Measurements from ENCODE around the gene CXCR6. TPM values are rescaled to one million over a fixed set of nuclear protein-coding genes. Genes with fewer than 3 reads are reported as not detected.

CXCR6 gene
- total RNA-seq, 1 donor from 2014 or later: 4.3 TPM

GRCh38 chr3:45969116-45969515 is 25.9 kb downstream of the CXCR6 start:
- TF ChIP-seq, protein P1, sequence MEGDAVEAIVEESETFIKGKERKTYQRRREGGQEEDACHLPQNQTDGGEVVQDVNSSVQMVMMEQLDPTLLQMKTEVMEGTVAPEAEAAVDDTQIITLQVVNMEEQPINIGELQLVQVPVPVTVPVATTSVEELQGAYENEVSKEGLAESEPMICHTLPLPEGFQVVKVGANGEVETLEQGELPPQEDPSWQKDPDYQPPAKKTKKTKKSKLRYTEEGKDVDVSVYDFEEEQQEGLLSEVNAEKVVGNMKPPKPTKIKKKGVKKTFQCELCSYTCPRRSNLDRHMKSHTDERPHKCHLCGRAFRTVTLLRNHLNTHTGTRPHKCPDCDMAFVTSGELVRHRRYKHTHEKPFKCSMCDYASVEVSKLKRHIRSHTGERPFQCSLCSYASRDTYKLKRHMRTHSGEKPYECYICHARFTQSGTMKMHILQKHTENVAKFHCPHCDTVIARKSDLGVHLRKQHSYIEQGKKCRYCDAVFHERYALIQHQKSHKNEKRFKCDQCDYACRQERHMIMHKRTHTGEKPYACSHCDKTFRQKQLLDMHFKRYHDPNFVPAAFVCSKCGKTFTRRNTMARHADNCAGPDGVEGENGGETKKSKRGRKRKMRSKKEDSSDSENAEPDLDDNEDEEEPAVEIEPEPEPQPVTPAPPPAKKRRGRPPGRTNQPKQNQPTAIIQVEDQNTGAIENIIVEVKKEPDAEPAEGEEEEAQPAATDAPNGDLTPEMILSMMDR (IDR thresholded peaks at IDR 0.05): no peak
- Histone ChIP-seq H3K27ac (no peak overlapping the region), H3K27me3 (ENCODE audit: low read depth) (no peaks in the 10 kb centered on the region), H3K4me3 (no peak overlapping the region), H3K9me3 (no peaks in the 10 kb centered on the region), H3K36me3 (peaks cover 98% of the 10 kb centered on the region), H3K4me1 (peaks cover 44% of the 10 kb centered on the region)
- ATAC-seq: no peak
- intact Hi-C loops (cut with DNase I): no loop called here
- DNase-seq: no peak

- intact Hi-C loops (cut with DNase I): no loop called here
- Histone ChIP-seq H3K27me3 (ENCODE audit: low read depth) (no peaks in the 10 kb centered on the region), H3K4me3 (no peak overlapping the region), H3K36me3 (peaks cover 97% of the 10 kb centered on the region), H3K4me1 (peaks cover 44% of the 10 kb centered on the region), H3K27ac (peak overlapping the region; percentile 14), H3K9me3 (no peaks in the 10 kb centered on the region)
- DNase-seq (no peak), ATAC-seq (no peak)
- TF ChIP-seq, protein P1 (IDR thresholded peaks at IDR 0.05): no peak
Observed at GRCh38 chr3:45969953-45970352, 26.7 kb downstream of the CXCR6 start.

DNA sequence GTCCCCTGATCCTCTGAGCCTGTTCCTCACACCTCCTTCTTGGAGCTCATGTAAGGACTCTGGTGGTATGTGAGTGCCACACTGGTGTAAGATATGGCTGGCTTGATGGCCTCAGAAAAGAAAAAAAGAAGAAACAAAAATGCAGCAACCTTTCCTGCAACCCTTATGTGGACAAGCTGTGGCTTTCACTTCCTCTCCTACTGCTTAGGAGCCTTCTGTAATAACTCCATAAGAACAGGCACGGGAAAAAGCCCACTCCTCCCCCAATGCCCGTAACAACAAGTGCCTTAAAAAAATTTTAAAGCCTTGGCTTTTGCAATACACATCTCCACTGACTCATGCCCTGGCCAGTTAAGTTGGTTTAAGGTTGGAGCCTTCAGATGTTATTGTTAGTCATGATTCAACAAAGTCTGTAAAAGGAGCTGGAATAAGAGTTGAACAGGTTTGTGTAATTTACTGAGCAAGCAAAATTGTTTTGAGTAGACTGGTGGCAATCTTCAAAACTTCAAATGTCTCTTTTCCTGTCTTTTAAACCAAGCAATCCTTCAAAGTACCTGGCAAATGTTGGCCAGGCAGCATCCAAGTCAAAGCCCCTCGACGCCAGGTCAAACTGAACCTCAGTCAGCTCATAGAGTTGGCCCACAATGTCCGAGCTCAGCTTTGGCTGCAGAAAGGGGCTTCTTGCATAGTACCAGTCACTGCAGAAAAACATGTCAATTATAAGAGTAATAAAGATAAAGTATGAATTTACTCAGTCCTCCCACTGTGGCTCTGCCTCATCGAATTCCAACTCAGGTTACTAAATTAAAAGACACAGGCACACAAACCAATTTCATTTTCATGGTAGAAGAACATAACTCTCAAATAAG is 29.5 kb downstream of the CXCR6 start:
- Histone ChIP-seq H3K27me3 (ENCODE audit: low read depth) (no peaks in the 10 kb centered on the region), H3K9me3 (no peaks in the 10 kb centered on the region), H3K27ac (peak overlapping the region; percentile 42), H3K36me3 (peaks cover 96% of the 10 kb centered on the region), H3K4me1 (peaks cover 26% of the 10 kb centered on the region), H3K4me3 (no peak overlapping the region)
- DNase-seq (no peak), ATAC-seq (peak; percentile 85 to 87)
- TF ChIP-seq, protein P1 (IDR thresholded peaks at IDR 0.05): no peak
- intact Hi-C loops (cut with DNase I): no loop called here

DNA sequence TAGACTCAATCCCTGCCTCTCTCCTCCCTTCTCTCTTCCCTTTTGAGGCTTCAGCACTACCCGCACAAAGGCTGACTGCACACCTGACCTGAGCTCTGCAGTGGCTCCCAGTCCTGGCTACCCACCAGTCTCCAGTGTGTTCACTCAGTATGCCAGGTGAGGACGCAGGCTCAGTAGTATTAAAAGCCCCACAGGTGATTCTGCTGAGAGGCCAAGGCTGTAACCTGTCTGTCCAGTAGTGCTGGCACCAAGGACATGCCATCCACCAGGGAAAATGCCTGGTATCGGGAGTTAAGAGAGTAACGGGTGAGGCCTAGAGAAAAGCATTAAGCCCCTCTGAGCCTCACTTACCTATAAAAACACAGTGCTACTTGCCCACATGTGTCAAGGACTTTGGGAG is 31.4 kb downstream of the CXCR6 start:
- intact Hi-C loops (cut with DNase I): no loop called here
- H3K27ac ChIP-seq: no peak overlapping the region
- no peaks in the 10 kb centered on the region for H3K9me3 ChIP-seq
- H3K36me3 ChIP-seq: peaks cover 94% of the 10 kb centered on the region
- no peaks in the 10 kb centered on the region for H3K27me3 ChIP-seq (ENCODE audit: low read depth)
- no peak overlapping the region for H3K4me3 ChIP-seq
- DNase-seq (no peak), ATAC-seq (no peak)
- TF ChIP-seq, protein P1 (IDR thresholded peaks at IDR 0.05): no peak
- H3K4me1 ChIP-seq: peaks cover 26% of the 10 kb centered on the region

GRCh38 chr3:45975686-45976085 is 32.4 kb downstream of the CXCR6 start:
- H3K4me3 ChIP-seq: no peak overlapping the region
- intact Hi-C loops (cut with DNase I): no loop called here
- H3K27ac ChIP-seq: no peak overlapping the region
- no peaks in the 10 kb centered on the region for H3K27me3 ChIP-seq (ENCODE audit: low read depth)
- DNase-seq (no peak), ATAC-seq (no peak)
- H3K36me3 ChIP-seq: peaks cover 94% of the 10 kb centered on the region
- no peaks in the 10 kb centered on the region for H3K9me3 ChIP-seq
- TF ChIP-seq, protein P1 (IDR thresholded peaks at IDR 0.05): no peak
- peaks cover 26% of the 10 kb centered on the region for H3K4me1 ChIP-seq

All from lower lobe of right lung (tissue), 2 donors.